GM19043 (cell line): ENCODE measurements around the gene ATP6V1B1.

Experiments used
- ATAC-seq: cut with Tn5 transposase; IDR thresholded peaks from one replicate; pipeline ENCODE4 v1.9.1; 2021; ENCODE audit warnings: low read depth; ENCODE audit not compliant: unreplicated experiment

ATP6V1B1 gene

GRCh38 chr2:70935468-70936164 is at the start of gene ATP6V1B1:
Gene ATP6V1B1, plus strand, starts transcription at chr2:70935900. Its CDS starts 55 bp downstream, at chr2:70935955.
- no peak for ATAC-seq

- ATAC-seq, result no peak
Observed at GRCh38 chr2:70886541-70886987, 49.1 kb upstream of the ATP6V1B1 start.

- no peak for ATAC-seq
Observed at GRCh38 chr2:70887208-70887549, 48.5 kb upstream of the ATP6V1B1 start.

GRCh38 chr2:70887550-70888246 is 48.0 kb upstream of the ATP6V1B1 start:
- ATAC-seq, result no peak

GRCh38 chr2:70888366-70888922 is 47.3 kb upstream of the ATP6V1B1 start:
- no peak for ATAC-seq

- no peak for ATAC-seq
Observed at GRCh38 chr2:70888923-70889715, 46.6 kb upstream of the ATP6V1B1 start.

- no peak for ATAC-seq
Observed at GRCh38 chr2:70889716-70890037, 46.0 kb upstream of the ATP6V1B1 start.

- ATAC-seq, result no peak
Observed at GRCh38 chr2:70890469-70891065, 45.1 kb upstream of the ATP6V1B1 start.

- no peak for ATAC-seq
Observed at GRCh38 chr2:70891572-70892357, 43.9 kb upstream of the ATP6V1B1 start.

GRCh38 chr2:70892750-70893149 is 43.0 kb upstream of the ATP6V1B1 start:
- ATAC-seq, result no peak

GRCh38 chr2:70893186-70893585 is 42.5 kb upstream of the ATP6V1B1 start:
- ATAC-seq, result no peak

- no peak for ATAC-seq
Observed at GRCh38 chr2:70894765-70895164, 40.9 kb upstream of the ATP6V1B1 start.

- no peak for ATAC-seq
Observed at GRCh38 chr2:70895249-70895648, 40.5 kb upstream of the ATP6V1B1 start.

GRCh38 chr2:70895998-70896764 is 39.5 kb upstream of the ATP6V1B1 start:
- ATAC-seq, result no peak

GRCh38 chr2:70896765-70897202 is 38.9 kb upstream of the ATP6V1B1 start:
- ATAC-seq, result no peak

- no peak for ATAC-seq
Observed at GRCh38 chr2:70897203-70897976, 38.3 kb upstream of the ATP6V1B1 start.

GRCh38 chr2:70897977-70898226 is 37.8 kb upstream of the ATP6V1B1 start:
- ATAC-seq, result no peak

- no peak for ATAC-seq
Observed at GRCh38 chr2:70898363-70899240, 37.1 kb upstream of the ATP6V1B1 start.
